Measurements from ENCODE around the gene GAD2.

GAD2 gene

DNA sequence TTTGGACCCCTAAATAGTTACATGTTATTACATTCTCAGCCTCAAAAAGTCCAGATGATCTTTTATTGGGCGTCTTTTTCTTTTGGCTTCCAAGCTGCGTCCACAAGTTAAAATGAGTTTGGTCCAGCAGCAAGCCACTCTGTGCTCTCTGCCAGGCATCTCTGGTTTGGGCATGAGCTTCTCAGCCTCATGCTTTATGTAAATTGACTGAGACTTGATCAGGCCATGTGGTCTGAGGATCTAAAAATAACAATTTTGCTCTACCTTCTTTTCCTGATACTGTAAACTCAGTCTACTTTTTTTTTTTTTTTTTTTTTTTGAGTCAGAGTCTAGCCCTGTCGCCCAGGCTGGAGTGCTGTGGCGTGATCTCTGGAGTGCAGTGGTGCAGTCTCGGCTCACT lies 15.6 kb downstream of the GAD2 start:
- no peak overlapping the region for H3K4me2 ChIP-seq (ENCODE audit: low read length, poor library complexity, severe bottlenecking)
- H3K27me3 ChIP-seq (ENCODE audit: control insufficient read depth in 1 of 2, insufficient read depth in 1 of 2, low read length in 2 of 2): peaks cover 0 to 4% of the 10 kb centered on the region in 2 experiments
- H3K27ac ChIP-seq (ENCODE audit: low read length, poor library complexity, severe bottlenecking): no peak overlapping the region
- no peaks in the 10 kb centered on the region for H3K4me1 ChIP-seq (ENCODE audit: control insufficient read depth, insufficient read depth, low read depth, low read length)
- 87% methylated on average over 5 of the region's 5 CpGs for WGBS
- H2BK12ac ChIP-seq (ENCODE audit: low read length in 2 of 2): no peak overlapping the region
- no peak overlapping the region for H3K4me3 ChIP-seq (ENCODE audit: insufficient read depth in 1 of 2, low read depth in 1 of 2, low read length in 2 of 2)
- H4K8ac ChIP-seq (ENCODE audit: low read length): no peak overlapping the region
- no peaks in the 10 kb centered on the region for H3K36me3 ChIP-seq (ENCODE audit: control insufficient read depth in 1 of 2, insufficient read depth in 2 of 2, low read depth in 1 of 2, low read length in 2 of 2)
- no peak overlapping the region for H2BK5ac ChIP-seq (ENCODE audit: low read depth, low read length, poor library complexity, severe bottlenecking)
- no peak overlapping the region for H2BK15ac ChIP-seq (ENCODE audit: low read depth, poor library complexity, severe bottlenecking)
- H2BK120ac ChIP-seq (ENCODE audit: low read depth, low read length): no peak overlapping the region
- H3K9ac ChIP-seq (ENCODE audit: low read length): no peak overlapping the region
- no peaks in the 10 kb centered on the region for H3K9me3 ChIP-seq (ENCODE audit: control insufficient read depth, low read length)
- no peak overlapping the region for H3K14ac ChIP-seq (ENCODE audit: low read length in 2 of 2)
- H2AK5ac ChIP-seq (ENCODE audit: low read length, severe bottlenecking): no peak overlapping the region
- no peak overlapping the region for H4K91ac ChIP-seq (ENCODE audit: low read length)
- H3K23ac ChIP-seq (ENCODE audit: low read length in 2 of 2): no peak overlapping the region
- H2AFZ ChIP-seq (ENCODE audit: low read depth, low read length): no peak overlapping the region
- no peak overlapping the region for H3K4ac ChIP-seq (ENCODE audit: low read depth in 1 of 2, low read length in 2 of 2)
- no peak for DNase-seq
- H3K79me1 ChIP-seq (replicated peaks; ENCODE audit: low read length, poor library complexity, severe bottlenecking): no peaks in the 10 kb centered on the region
- H3K18ac ChIP-seq (ENCODE audit: low read depth in 1 of 2, low read length in 2 of 2): no peak overlapping the region

DNA sequence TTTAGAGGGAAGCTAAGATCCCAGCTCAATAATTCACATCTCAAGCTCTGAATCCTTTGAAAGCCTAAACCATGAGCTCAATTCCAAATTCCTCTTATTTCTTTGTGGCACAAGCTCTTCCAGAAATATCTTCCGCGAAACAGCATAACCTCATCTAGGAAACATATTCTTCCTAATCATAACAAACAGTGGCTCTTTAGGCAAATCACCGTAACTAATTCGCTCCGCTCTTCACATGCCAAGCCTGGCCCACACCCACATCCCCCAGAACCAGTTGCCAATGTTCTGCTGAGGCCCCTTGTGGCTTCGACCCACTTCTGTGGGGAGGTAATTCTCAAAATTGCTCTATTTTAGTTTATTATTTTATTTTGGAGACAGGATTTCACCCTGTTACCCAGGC lies 19.2 kb downstream of the GAD2 start:
- DNase-seq: no peak
- Histone ChIP-seq H3K14ac (ENCODE audit: low read length in 2 of 2) (no peak overlapping the region), H3K4me2 (ENCODE audit: low read length, poor library complexity, severe bottlenecking) (no peak overlapping the region), H3K9me3 (ENCODE audit: control insufficient read depth, low read length) (no peaks in the 10 kb centered on the region), H2AK5ac (ENCODE audit: low read length, severe bottlenecking) (no peak overlapping the region), H4K8ac (ENCODE audit: low read length) (no peak overlapping the region), H3K9ac (ENCODE audit: low read length) (no peak overlapping the region), H3K4me1 (ENCODE audit: control insufficient read depth, insufficient read depth, low read depth, low read length) (no peaks in the 10 kb centered on the region), H3K27ac (ENCODE audit: low read length, poor library complexity, severe bottlenecking) (no peak overlapping the region), H4K91ac (ENCODE audit: low read length) (no peak overlapping the region), H3K23ac (ENCODE audit: low read length in 2 of 2) (no peak overlapping the region), H3K4me3 (ENCODE audit: insufficient read depth in 1 of 2, low read depth in 1 of 2, low read length in 2 of 2) (no peak overlapping the region), H2BK5ac (ENCODE audit: low read depth, low read length, poor library complexity, severe bottlenecking) (no peak overlapping the region), H3K79me1 (replicated peaks; ENCODE audit: low read length, poor library complexity, severe bottlenecking) (no peaks in the 10 kb centered on the region), H3K18ac (ENCODE audit: low read depth in 1 of 2, low read length in 2 of 2) (no peak overlapping the region), H2BK12ac (ENCODE audit: low read length in 2 of 2) (no peak overlapping the region), H3K4ac (ENCODE audit: low read depth in 1 of 2, low read length in 2 of 2) (no peak overlapping the region), H2BK15ac (ENCODE audit: low read depth, poor library complexity, severe bottlenecking) (no peak overlapping the region), H3K27me3 (ENCODE audit: control insufficient read depth in 1 of 2, insufficient read depth in 1 of 2, low read length in 2 of 2) (no peaks in the 10 kb centered on the region), H2BK120ac (ENCODE audit: low read depth, low read length) (no peak overlapping the region), H2AFZ (ENCODE audit: low read depth, low read length) (no peak overlapping the region), H3K36me3 (ENCODE audit: control insufficient read depth in 1 of 2, insufficient read depth in 2 of 2, low read depth in 1 of 2, low read length in 2 of 2) (no peaks in the 10 kb centered on the region)
- WGBS: 95% methylated on average over 5 of the region's 6 CpGs

DNA sequence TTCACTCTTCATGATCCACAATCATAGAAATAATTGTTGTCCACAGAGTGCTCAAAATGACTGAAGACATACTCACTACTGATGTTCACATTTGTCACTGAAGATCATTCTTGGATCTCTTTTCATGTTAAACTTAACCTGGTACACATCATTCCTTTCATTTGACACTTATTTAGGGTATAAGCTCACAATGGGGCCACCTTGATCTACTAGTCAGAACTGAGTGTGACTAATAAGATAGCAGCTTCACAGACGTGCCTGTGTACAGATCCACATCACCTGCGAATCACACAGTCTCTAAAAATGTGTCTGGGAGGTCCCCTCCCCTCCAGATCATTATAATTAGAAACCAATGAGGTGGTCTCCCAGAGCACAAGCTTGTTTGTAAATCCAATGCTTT lies 21.8 kb downstream of the GAD2 start:
- H2AK5ac ChIP-seq (ENCODE audit: low read length, severe bottlenecking): no peak overlapping the region
- H3K36me3 ChIP-seq (ENCODE audit: control insufficient read depth in 1 of 2, insufficient read depth in 2 of 2, low read depth in 1 of 2, low read length in 2 of 2): no peaks in the 10 kb centered on the region
- no peak overlapping the region for H3K4ac ChIP-seq (ENCODE audit: low read depth in 1 of 2, low read length in 2 of 2)
- H2BK120ac ChIP-seq (ENCODE audit: low read depth, low read length): no peak overlapping the region
- no peak overlapping the region for H3K4me2 ChIP-seq (ENCODE audit: low read length, poor library complexity, severe bottlenecking)
- H3K4me1 ChIP-seq (ENCODE audit: control insufficient read depth, insufficient read depth, low read depth, low read length): no peaks in the 10 kb centered on the region
- H2BK15ac ChIP-seq (ENCODE audit: low read depth, poor library complexity, severe bottlenecking): no peak overlapping the region
- H3K27me3 ChIP-seq (ENCODE audit: control insufficient read depth in 1 of 2, insufficient read depth in 1 of 2, low read length in 2 of 2): no peaks in the 10 kb centered on the region
- H3K14ac ChIP-seq (ENCODE audit: low read length in 2 of 2): no peak overlapping the region
- H3K27ac ChIP-seq (ENCODE audit: low read length, poor library complexity, severe bottlenecking): no peak overlapping the region
- no peak overlapping the region for H4K8ac ChIP-seq (ENCODE audit: low read length)
- DNase-seq: no peak
- no peak overlapping the region for H2BK12ac ChIP-seq (ENCODE audit: low read length in 2 of 2)
- H3K4me3 ChIP-seq (ENCODE audit: insufficient read depth in 1 of 2, low read depth in 1 of 2, low read length in 2 of 2): no peak overlapping the region
- no peak overlapping the region for H2BK5ac ChIP-seq (ENCODE audit: low read depth, low read length, poor library complexity, severe bottlenecking)
- 56% methylated on average over 2 of the region's 2 CpGs for WGBS
- no peak overlapping the region for H3K18ac ChIP-seq (ENCODE audit: low read depth in 1 of 2, low read length in 2 of 2)
- no peaks in the 10 kb centered on the region for H3K9me3 ChIP-seq (ENCODE audit: control insufficient read depth, low read length)
- H3K79me1 ChIP-seq (replicated peaks; ENCODE audit: low read length, poor library complexity, severe bottlenecking): no peaks in the 10 kb centered on the region
- no peak overlapping the region for H4K91ac ChIP-seq (ENCODE audit: low read length)
- no peak overlapping the region for H2AFZ ChIP-seq (ENCODE audit: low read depth, low read length)
- no peak overlapping the region for H3K23ac ChIP-seq (ENCODE audit: low read length in 2 of 2)
- no peak overlapping the region for H3K9ac ChIP-seq (ENCODE audit: low read length)

DNA sequence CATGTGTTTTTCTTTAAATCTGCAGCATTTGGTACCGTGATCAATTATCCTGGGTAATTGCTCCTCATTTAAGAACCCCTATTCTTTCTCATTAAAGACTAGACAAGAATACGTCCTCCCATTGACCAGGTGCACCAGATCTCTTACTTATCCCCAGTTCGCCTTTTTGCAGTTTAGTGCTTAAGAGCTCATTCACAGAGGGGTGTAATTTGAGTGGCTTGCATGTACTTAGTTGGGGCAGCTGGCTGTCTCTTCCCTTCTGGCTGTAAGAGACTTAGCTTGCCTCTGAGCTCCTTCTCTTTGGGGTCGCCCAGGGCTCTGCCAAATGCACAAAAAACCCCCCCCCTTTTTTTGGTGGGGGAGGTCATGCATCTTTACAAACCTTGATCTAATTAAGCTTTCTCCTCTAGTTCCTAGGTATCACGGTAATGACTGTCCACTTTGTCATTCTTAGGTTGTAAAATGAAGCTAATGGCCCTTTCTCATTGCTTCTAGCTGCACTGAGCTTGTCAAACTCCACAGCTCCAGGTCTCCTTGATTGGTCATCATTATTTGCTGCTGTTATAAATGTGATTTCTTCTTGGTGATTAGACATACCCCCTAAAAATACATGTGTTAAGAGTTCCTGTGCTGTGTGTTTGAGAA lies 26.3 kb downstream of the GAD2 start:
- H2BK15ac ChIP-seq (ENCODE audit: low read depth, poor library complexity, severe bottlenecking): no peak overlapping the region
- H3K23ac ChIP-seq (ENCODE audit: low read length in 2 of 2): no peak overlapping the region
- H2BK120ac ChIP-seq (ENCODE audit: low read depth, low read length): no peak overlapping the region
- no peak overlapping the region for H2BK5ac ChIP-seq (ENCODE audit: low read depth, low read length, poor library complexity, severe bottlenecking)
- no peak overlapping the region for H4K8ac ChIP-seq (ENCODE audit: low read length)
- no peaks in the 10 kb centered on the region for H3K4me1 ChIP-seq (ENCODE audit: control insufficient read depth, insufficient read depth, low read depth, low read length)
- H2AK5ac ChIP-seq (ENCODE audit: low read length, severe bottlenecking): no peak overlapping the region
- no peaks in the 10 kb centered on the region for H3K36me3 ChIP-seq (ENCODE audit: control insufficient read depth in 1 of 2, insufficient read depth in 2 of 2, low read depth in 1 of 2, low read length in 2 of 2)
- 26% methylated on average over 4 of the region's 5 CpGs for WGBS
- H3K9me3 ChIP-seq (ENCODE audit: control insufficient read depth, low read length): peaks cover 4% of the 10 kb centered on the region
- no peaks in the 10 kb centered on the region for H3K79me1 ChIP-seq (replicated peaks; ENCODE audit: low read length, poor library complexity, severe bottlenecking)
- H3K14ac ChIP-seq (ENCODE audit: low read length in 2 of 2): no peak overlapping the region
- H4K91ac ChIP-seq (ENCODE audit: low read length): no peak overlapping the region
- H3K27me3 ChIP-seq (ENCODE audit: control insufficient read depth in 1 of 2, insufficient read depth in 1 of 2, low read length in 2 of 2): no peaks in the 10 kb centered on the region
- H3K18ac ChIP-seq (ENCODE audit: low read depth in 1 of 2, low read length in 2 of 2): no peak overlapping the region
- no peak overlapping the region for H2AFZ ChIP-seq (ENCODE audit: low read depth, low read length)
- no peak overlapping the region for H3K4ac ChIP-seq (ENCODE audit: low read depth in 1 of 2, low read length in 2 of 2)
- no peak overlapping the region for H3K4me2 ChIP-seq (ENCODE audit: low read length, poor library complexity, severe bottlenecking)
- H3K4me3 ChIP-seq (ENCODE audit: insufficient read depth in 1 of 2, low read depth in 1 of 2, low read length in 2 of 2): no peak overlapping the region
- H3K9ac ChIP-seq (ENCODE audit: low read length): no peak overlapping the region
- H3K27ac ChIP-seq (ENCODE audit: low read length, poor library complexity, severe bottlenecking): no peak overlapping the region
- DNase-seq: no peak
- no peak overlapping the region for H2BK12ac ChIP-seq (ENCODE audit: low read length in 2 of 2)
